GM12864 (cell line): ENCODE data around the gene ZNF554.
A peak's percentile ranks its signal among the peaks of the same experiment; 100 is the strongest.

Source experiments
- DNase-seq: peaks from one replicate; pipeline ENCODE4 v3.0.0-alpha.2; 2011; ENCODE audit warnings: low read depth
- H3K4me3 ChIP-seq: 2 replicates; pipeline ENCODE4 v1.5.1; 2011; ENCODE audit warnings: mild to moderate bottlenecking, low read depth, low read length, control low read depth
- TF ChIP-seq, protein P1 (sequence below): IDR thresholded peaks from 2 replicates; pipeline ENCODE4 v1.5.1; 2011; ENCODE audit warnings: low read depth, mild to moderate bottlenecking, moderate library complexity, low read length, control low read depth, inconsistent platforms; ENCODE audit errors: missing control alignments

The ZNF554 gene

DNA sequence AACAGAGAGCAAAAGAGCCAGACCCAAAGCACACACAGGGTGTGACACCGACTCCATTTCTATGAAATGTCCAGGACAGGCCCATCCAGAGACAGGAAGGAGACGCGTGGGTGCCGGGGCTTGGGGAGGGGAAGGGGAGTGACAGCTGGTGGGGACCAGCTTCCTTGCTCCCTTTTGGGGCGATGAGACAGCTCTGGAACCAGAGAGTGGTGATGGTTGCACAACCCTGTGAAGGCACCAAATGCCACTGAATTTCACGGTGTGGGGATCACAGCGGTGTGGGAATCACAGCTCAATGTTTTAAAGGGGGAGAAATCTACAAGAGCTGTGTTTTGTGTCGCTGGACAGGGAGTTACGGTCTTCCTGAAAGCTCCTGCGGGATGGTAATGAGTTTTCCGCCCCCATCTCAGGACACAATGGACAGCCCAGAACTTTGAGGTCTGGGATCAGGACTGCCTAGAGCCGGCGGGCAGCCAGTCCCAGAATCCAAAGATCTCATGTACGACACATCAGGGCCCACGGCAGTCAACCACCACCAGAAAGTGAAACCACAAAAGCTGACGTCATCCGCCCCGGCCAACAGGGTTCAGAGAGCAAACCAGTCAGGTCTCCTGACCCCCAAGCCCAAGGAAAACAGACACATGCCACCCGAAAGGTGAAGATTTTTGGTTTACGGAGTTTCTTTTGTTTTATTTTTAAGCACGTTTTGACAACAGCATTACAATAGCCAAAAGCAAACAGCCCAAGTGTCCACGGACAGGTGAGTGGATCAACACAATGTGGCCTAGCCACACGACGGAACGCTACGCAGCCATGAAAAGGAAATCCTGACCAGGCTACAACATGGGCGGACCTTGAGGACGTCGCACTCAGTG lies 43.9 kb upstream of the ZNF554 start:
- H3K4me3 ChIP-seq, result no peak overlapping the region
- DNase-seq, result no peak
- TF ChIP-seq, protein P1, sequence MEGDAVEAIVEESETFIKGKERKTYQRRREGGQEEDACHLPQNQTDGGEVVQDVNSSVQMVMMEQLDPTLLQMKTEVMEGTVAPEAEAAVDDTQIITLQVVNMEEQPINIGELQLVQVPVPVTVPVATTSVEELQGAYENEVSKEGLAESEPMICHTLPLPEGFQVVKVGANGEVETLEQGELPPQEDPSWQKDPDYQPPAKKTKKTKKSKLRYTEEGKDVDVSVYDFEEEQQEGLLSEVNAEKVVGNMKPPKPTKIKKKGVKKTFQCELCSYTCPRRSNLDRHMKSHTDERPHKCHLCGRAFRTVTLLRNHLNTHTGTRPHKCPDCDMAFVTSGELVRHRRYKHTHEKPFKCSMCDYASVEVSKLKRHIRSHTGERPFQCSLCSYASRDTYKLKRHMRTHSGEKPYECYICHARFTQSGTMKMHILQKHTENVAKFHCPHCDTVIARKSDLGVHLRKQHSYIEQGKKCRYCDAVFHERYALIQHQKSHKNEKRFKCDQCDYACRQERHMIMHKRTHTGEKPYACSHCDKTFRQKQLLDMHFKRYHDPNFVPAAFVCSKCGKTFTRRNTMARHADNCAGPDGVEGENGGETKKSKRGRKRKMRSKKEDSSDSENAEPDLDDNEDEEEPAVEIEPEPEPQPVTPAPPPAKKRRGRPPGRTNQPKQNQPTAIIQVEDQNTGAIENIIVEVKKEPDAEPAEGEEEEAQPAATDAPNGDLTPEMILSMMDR, result no peak

DNA sequence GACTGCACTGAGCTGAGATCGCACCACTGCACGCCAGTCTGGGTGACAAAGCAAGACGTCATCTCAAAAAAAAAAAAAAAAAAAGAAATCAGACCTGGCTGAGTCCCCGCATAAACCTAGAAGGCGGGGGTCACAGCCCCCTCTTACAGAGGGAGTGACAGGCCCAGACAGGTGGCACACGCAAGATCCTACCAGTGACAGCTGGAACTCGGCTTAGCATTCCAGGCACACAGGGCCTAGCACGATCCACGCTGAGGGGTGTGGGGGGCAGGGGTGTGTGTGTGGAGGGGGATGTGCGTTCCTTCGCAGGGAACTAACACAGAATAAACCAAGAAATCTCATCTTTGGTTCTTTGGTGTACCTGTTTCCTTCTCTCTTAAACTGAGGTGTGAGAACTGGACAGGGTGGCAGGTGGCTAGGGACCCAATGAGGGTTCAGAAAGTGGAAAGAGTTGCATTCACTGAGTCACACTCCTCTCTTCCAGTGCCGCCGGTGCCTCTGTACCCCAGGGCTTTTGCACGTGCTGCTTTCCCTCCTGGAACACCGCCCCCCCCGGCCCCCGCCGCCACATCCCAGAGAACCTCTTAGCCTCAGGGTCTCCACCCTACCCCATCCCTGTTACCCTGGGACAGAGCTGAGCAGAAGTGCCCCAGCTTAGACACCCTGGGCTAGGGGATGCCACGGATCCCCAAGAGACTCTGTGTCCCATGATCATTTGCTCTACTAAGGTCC lies 41.5 kb upstream of the ZNF554 start:
- H3K4me3 ChIP-seq, result no peak overlapping the region
- TF ChIP-seq, protein P1, result no peak
- no peak for DNase-seq

DNA sequence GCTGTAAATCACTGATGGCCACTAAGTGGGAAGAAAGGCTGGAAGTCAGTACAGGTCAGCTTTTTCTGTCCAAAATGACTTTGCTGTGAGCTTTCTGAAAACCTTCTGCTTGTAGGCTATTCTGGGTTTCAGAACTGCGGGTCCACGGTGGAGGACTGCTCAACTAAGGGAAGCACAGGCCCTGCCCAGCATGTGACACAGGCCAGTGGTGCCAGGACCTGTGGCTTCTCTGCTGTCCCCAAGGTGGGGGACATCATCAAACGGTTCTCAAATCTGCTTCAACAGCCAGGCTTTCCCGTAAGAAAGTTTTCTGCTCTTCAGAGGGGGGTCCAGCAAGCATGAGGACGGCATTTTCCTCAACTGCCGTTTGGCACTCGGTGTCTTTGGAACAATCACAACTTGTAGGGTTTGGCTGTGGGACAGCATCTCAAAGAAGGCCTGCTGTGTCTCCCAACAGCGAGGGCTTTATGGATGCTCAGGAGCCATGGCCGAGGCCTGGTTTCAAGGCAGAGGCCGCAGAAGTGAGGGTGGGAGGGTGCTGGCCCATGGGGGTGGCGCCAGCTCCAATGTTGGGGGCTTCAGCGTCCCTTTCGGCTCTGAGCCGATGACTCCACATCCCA lies 40.4 kb upstream of the ZNF554 start:
- no peak for DNase-seq
- TF ChIP-seq, protein P1, result no peak

DNA sequence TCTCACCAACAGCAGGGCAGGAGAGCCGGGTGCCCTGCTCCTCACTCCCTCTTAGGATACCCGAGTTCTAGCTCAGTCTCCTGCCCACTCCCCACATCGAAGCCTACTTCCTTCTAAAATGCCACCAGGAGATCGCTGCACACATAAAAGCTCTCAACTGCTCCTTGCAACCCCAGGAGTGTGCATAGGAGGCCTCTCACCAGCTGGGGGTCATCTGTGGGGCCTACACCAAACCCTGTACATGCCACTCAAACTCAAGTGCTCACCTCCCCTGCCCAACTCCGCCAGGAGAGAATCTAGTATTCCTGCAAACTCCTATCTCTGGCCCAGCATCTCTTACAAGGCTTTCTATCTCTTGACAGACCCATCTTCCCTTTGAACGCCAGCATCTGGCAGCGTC lies 39.4 kb upstream of the ZNF554 start:
- TF ChIP-seq, protein P1, result no peak
- DNase-seq, result no peak
- H3K4me3 ChIP-seq, result no peak overlapping the region

More for the DNA sequence above, 40.4 kb upstream of the ZNF554 start:
- H3K4me3 ChIP-seq, result no peak overlapping the region

DNA sequence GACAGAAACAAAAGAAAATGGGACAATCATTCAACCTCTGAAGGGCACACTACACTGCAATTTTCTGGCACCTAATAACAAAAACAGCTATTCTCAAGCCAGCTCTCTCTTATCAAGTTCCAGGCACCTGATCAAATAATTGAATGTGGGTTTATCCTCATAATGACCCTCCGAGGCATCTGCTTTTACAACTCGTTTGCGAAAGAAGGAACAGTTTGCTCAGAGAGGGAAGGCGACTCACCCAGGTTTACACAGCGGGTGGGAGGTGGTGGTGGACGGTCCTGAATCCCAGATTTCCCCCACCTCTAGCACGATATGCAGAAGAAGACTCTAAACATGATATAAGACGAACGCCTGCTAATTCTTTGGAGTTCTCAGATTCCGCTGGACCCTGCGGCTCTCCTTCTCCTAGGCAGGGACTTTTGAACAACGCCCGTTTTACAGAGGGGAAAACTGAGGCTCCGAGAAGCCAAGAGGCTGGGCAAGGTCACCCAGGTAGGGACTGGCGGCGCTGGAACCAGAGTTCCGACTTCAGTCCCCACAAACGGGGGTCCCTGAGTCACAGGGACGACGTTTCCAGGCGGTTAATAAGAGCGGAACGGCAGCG lies 37.2 kb upstream of the ZNF554 start:
- peak overlapping the region; percentile 97 for H3K4me3 ChIP-seq
- TF ChIP-seq, protein P1, result peak; percentile 0
- DNase-seq, result no peak

DNA sequence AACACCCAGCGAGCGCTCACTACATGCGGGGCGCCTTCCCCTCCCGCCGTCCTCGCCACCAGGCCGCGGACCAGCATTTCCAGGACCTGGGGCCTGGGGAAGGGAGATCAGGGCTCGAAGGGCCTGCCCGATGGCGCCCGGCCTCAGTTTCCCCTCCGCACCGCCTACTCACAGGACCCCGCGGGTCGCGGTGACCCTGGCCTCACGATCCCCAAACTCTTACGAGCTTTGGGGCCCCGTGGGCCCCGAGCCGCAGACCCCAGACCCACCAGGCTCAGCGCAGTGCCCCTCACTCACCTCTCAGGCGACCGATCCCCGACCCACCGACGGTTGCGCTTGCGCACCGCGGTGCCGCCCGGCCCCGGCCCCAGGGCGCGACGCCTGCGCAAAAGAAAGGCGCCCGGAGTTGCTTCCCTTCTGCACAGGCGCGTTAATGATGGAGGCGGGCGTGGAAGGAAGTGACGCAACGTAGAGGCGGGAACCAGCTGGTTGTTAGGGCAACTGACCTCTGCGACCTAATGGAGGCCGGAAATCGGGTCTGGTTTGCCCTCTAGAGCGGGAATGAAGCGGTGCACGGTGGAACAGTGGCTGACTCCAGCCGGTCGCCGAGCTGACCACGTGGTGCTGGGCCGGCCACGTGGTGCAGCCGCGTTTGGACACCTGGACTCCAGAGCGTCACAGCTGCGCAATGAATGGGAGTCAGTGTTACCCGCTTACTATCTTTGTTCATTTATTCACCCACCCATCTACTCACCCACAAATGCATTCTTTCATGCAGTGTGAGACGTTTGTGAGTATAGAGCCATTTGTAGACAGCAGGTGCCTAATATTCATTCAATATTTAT lies 36.5 kb upstream of the ZNF554 start, which contains the start of gene SGTA:
Gene SGTA (minus strand): TSS at position 338 of the 845 bp plus-strand sequence. CDS start 14,205 bp downstream, outside the sequence.
- TF ChIP-seq, protein P1, result peak; percentile 57
- H3K4me3 ChIP-seq, result peak within 1 kb of the TSS; percentile 97
- DNase-seq, result peak; percentile 98
